PC-9 (cell line): ENCODE measurements around the gene ELMO1.

Source experiments
- CTCF ChIP-seq: fragments of 200-600 bp; sonication (generic); conservative IDR thresholded peaks from 2 replicates; pipeline ENCODE4 v1.6.1; 2017; ENCODE audit warnings: mixed run types, antibody characterized with exemption, mild to moderate bottlenecking, moderate library complexity
- EZH2 ChIP-seq: fragments of 200-600 bp; sonication (generic); IDR thresholded peaks from 2 replicates; pipeline ENCODE4 v1.8.0; 2017; ENCODE audit warnings: antibody characterized with exemption, low read depth

GRCh38 chr7:37259319-37259821, 189.3 kb downstream of the ELMO1 start:
- no peak for TF ChIP-seq CTCF
- no peak for TF ChIP-seq EZH2
